Measurements from ENCODE around the gene KCTD12.

GRCh38 chr13:76934671-76935070, 48.5 kb upstream of the KCTD12 start:
- no peak for TF ChIP-seq POLR2A (IDR thresholded peaks at IDR 0.05)
- no peak for TF ChIP-seq CTCF (IDR thresholded peaks at IDR 0.05)
